Trophoblast cell (in vitro differentiated cells and primary cell): ENCODE measurements around the gene CPNE6.

ENCODE experiments used
- DNase-seq, 2 donors: peaks; one replicate each; pipeline ENCODE4 v3.0.0-alpha.2; 2016
- H2AFZ ChIP-seq: 2 replicates; pipeline ENCODE4 v1.6.1; 2013; ENCODE audit warnings: low read length, moderate library complexity, mild to moderate bottlenecking; ENCODE audit not compliant: insufficient read depth, poor library complexity
- H2AK5ac ChIP-seq: 2 replicates; pipeline ENCODE4 v1.6.1; 2013; ENCODE audit warnings: mild to moderate bottlenecking, low read length
- H2BK120ac ChIP-seq: 2 replicates; pipeline ENCODE4 v1.6.1; 2013; ENCODE audit warnings: low read length, mild to moderate bottlenecking, moderate library complexity; ENCODE audit not compliant: insufficient read depth, poor library complexity
- H2BK12ac ChIP-seq: 2 replicates; pipeline ENCODE4 v1.6.1; 2013; ENCODE audit warnings: mild to moderate bottlenecking, low read length, moderate library complexity
- H2BK5ac ChIP-seq: 2 replicates; pipeline ENCODE4 v1.6.1; 2013; ENCODE audit warnings: low read length, low read depth, moderate library complexity, mild to moderate bottlenecking; ENCODE audit not compliant: poor library complexity
- H3K14ac ChIP-seq: 2 replicates; pipeline ENCODE4 v1.6.1; 2013; ENCODE audit warnings: mild to moderate bottlenecking, low read length
- H3K18ac ChIP-seq: 2 replicates; pipeline ENCODE4 v1.6.1; 2013; ENCODE audit warnings: mild to moderate bottlenecking, low read length
- H3K23ac ChIP-seq: 2 replicates; pipeline ENCODE4 v1.6.1; 2013; ENCODE audit warnings: low read length
- H3K27ac ChIP-seq: 2 replicates; pipeline ENCODE4 v1.5.1; 2013; ENCODE audit warnings: low read depth, mild to moderate bottlenecking, inconsistent platforms, low read length, moderate library complexity
- H3K27me3 ChIP-seq: 2 replicates; pipeline ENCODE4 v1.6.1; 2013; ENCODE audit warnings: inconsistent platforms, mild to moderate bottlenecking, low read length, moderate library complexity; ENCODE audit not compliant: insufficient read depth
- H3K36me3 ChIP-seq, 2 experiments: 1 replicate in 1 of 2; 2 replicates in 1 of 2; pipeline ENCODE4 v1.6.1; 2013; ENCODE audit warnings: low read length in 2 of 2, mild to moderate bottlenecking in 2 of 2, moderate library complexity in 1 of 2; ENCODE audit not compliant: insufficient read depth in 2 of 2, control insufficient read depth in 1 of 2
- H3K4ac ChIP-seq: 2 replicates; pipeline ENCODE4 v1.6.1; 2013; ENCODE audit warnings: low read depth, mild to moderate bottlenecking, low read length, moderate library complexity
- H3K4me1 ChIP-seq, 2 experiments: 1 replicate in 1 of 2; 2 replicates in 1 of 2; pipeline ENCODE4 v1.6.1; 2013; ENCODE audit warnings: low read length in 2 of 2, mild to moderate bottlenecking in 2 of 2, moderate library complexity in 1 of 2; ENCODE audit not compliant: insufficient read depth in 2 of 2, control insufficient read depth in 1 of 2
- H3K4me2 ChIP-seq: 2 replicates; pipeline ENCODE4 v1.6.1; 2013; ENCODE audit warnings: inconsistent platforms, mild to moderate bottlenecking, low read length, moderate library complexity
- H3K4me3 ChIP-seq: 2 replicates; pipeline ENCODE4 v1.5.1; 2013; ENCODE audit warnings: mild to moderate bottlenecking, low read depth, low read length, inconsistent platforms
- H3K79me1 ChIP-seq: one replicate; pipeline ENCODE4 v1.6.1; 2013; ENCODE audit warnings: low read length
- H3K79me2 ChIP-seq: 2 replicates; pipeline ENCODE4 v1.6.1; 2013; ENCODE audit warnings: low read length, mild to moderate bottlenecking; ENCODE audit not compliant: control insufficient read depth, insufficient read depth, poor library complexity
- H3K9ac ChIP-seq: 2 replicates; pipeline ENCODE4 v1.6.1; 2013; ENCODE audit warnings: mild to moderate bottlenecking, low read length
- H3K9me3 ChIP-seq: 2 replicates; pipeline ENCODE4 v1.6.1; 2013; ENCODE audit warnings: low read depth, mild to moderate bottlenecking, control low read depth, inconsistent platforms, low read length; ENCODE audit not compliant: insufficient read depth
- H4K12ac ChIP-seq: 2 replicates; pipeline ENCODE4 v1.6.1; 2013; ENCODE audit warnings: low read depth, mild to moderate bottlenecking, low read length, moderate library complexity
- H4K8ac ChIP-seq: 2 replicates; pipeline ENCODE4 v1.6.1; 2013; ENCODE audit warnings: low read depth, mild to moderate bottlenecking, low read length, moderate library complexity
- H4K91ac ChIP-seq: one replicate; pipeline ENCODE4 v1.6.1; 2013; ENCODE audit warnings: low read depth, mild to moderate bottlenecking, low read length, moderate library complexity
- WGBS: extraction: QIAGEN DNeasy Blood & Tissue Kit; methylation state at CpG from one replicate; pipeline ENCODE4 v1.1.7; 2013; ENCODE audit warnings: missing lambda C conversion rate; ENCODE audit not compliant: insufficient read length, insufficient coverage; ENCODE audit errors: extremely low coverage; 5-methylcytosine and 5-hydroxymethylcytosine counted together

The CPNE6 gene

GRCh38 chr14:24060984-24061913 is 10.1 kb upstream of the CPNE6 start:
- Histone ChIP-seq H4K12ac (no peak overlapping the region), H4K91ac (no peak overlapping the region), H3K27me3 (no peaks in the 10 kb centered on the region), H2BK120ac (no peak overlapping the region), H3K4me3 (no peak overlapping the region), H3K9ac (no peak overlapping the region), H2AK5ac (no peak overlapping the region), H3K4me1 (no peaks in the 10 kb centered on the region), H4K8ac (no peak overlapping the region), H3K4ac (no peak overlapping the region), H3K36me3 (no peaks in the 10 kb centered on the region), H3K9me3 (no peaks in the 10 kb centered on the region), H3K23ac (no peak overlapping the region), H3K4me2 (no peak overlapping the region), H3K27ac (no peak overlapping the region), H2BK12ac (no peak overlapping the region), H3K79me2 (no peaks in the 10 kb centered on the region), H3K14ac (no peak overlapping the region), H2BK5ac (no peak overlapping the region), H2AFZ (no peak overlapping the region), H3K18ac (no peak overlapping the region), H3K79me1 (no peaks in the 10 kb centered on the region)
- no peak for DNase-seq
- no CpG with 5 or more reads among the region's 7 CpGs for WGBS

- Histone ChIP-seq H2AK5ac (no peak overlapping the region), H3K14ac (no peak overlapping the region), H3K9me3 (no peaks in the 10 kb centered on the region), H3K4me3 (no peak overlapping the region), H2BK5ac (no peak overlapping the region), H2AFZ (no peak overlapping the region), H4K8ac (no peak overlapping the region), H3K9ac (no peak overlapping the region), H3K4me1 (no peaks in the 10 kb centered on the region), H3K23ac (no peak overlapping the region), H3K79me2 (no peaks in the 10 kb centered on the region), H3K79me1 (no peaks in the 10 kb centered on the region), H3K36me3 (no peaks in the 10 kb centered on the region), H3K27me3 (no peaks in the 10 kb centered on the region), H3K18ac (no peak overlapping the region), H3K4ac (no peak overlapping the region), H3K4me2 (no peak overlapping the region), H2BK120ac (no peak overlapping the region), H2BK12ac (no peak overlapping the region), H4K91ac (no peak overlapping the region), H3K27ac (no peak overlapping the region), H4K12ac (no peak overlapping the region)
- no peak for DNase-seq
- no CpG with 5 or more reads among the region's 14 CpGs for WGBS
Observed at GRCh38 chr14:24062216-24062980, 9.0 kb upstream of the CPNE6 start.

- Histone ChIP-seq H2BK12ac (no peak overlapping the region), H3K27ac (no peak overlapping the region), H3K4ac (no peak overlapping the region), H3K23ac (no peak overlapping the region), H2AFZ (no peak overlapping the region), H4K12ac (no peak overlapping the region), H4K8ac (no peak overlapping the region), H3K36me3 (no peaks in the 10 kb centered on the region), H2AK5ac (no peak overlapping the region), H3K4me1 (no peaks in the 10 kb centered on the region), H3K9ac (no peak overlapping the region), H3K9me3 (no peaks in the 10 kb centered on the region), H2BK5ac (no peak overlapping the region), H3K18ac (no peak overlapping the region), H3K4me2 (no peak overlapping the region), H3K79me1 (no peaks in the 10 kb centered on the region), H2BK120ac (no peak overlapping the region), H3K79me2 (no peaks in the 10 kb centered on the region), H3K14ac (no peak overlapping the region), H4K91ac (no peak overlapping the region), H3K4me3 (no peak overlapping the region), H3K27me3 (no peaks in the 10 kb centered on the region)
- no CpG with 5 or more reads among the region's 4 CpGs for WGBS
- DNase-seq, result no peak
Observed at GRCh38 chr14:24063263-24063836, 8.0 kb upstream of the CPNE6 start.

- Histone ChIP-seq H3K79me1 (no peaks in the 10 kb centered on the region), H3K27ac (no peak overlapping the region), H3K9me3 (no peaks in the 10 kb centered on the region), H3K9ac (no peak overlapping the region), H3K4me3 (no peak overlapping the region), H3K27me3 (no peaks in the 10 kb centered on the region), H3K14ac (no peak overlapping the region), H3K4me1 (no peaks in the 10 kb centered on the region), H4K12ac (no peak overlapping the region), H3K18ac (no peak overlapping the region), H2BK12ac (no peak overlapping the region), H2AFZ (no peak overlapping the region), H3K79me2 (no peaks in the 10 kb centered on the region), H2BK5ac (no peak overlapping the region), H3K36me3 (no peaks in the 10 kb centered on the region), H4K91ac (no peak overlapping the region), H2BK120ac (no peak overlapping the region), H4K8ac (no peak overlapping the region), H3K4ac (no peak overlapping the region), H3K4me2 (no peak overlapping the region), H2AK5ac (no peak overlapping the region), H3K23ac (no peak overlapping the region)
- no peak for DNase-seq
- WGBS, result no CpG with 5 or more reads among the region's 7 CpGs
Observed at GRCh38 chr14:24064091-24064795, 7.1 kb upstream of the CPNE6 start.
